ENCODE data around the gene CCDC33.
A peak's percentile ranks its signal among the peaks of the same experiment; 100 is the strongest.

The CCDC33 gene

DNA sequence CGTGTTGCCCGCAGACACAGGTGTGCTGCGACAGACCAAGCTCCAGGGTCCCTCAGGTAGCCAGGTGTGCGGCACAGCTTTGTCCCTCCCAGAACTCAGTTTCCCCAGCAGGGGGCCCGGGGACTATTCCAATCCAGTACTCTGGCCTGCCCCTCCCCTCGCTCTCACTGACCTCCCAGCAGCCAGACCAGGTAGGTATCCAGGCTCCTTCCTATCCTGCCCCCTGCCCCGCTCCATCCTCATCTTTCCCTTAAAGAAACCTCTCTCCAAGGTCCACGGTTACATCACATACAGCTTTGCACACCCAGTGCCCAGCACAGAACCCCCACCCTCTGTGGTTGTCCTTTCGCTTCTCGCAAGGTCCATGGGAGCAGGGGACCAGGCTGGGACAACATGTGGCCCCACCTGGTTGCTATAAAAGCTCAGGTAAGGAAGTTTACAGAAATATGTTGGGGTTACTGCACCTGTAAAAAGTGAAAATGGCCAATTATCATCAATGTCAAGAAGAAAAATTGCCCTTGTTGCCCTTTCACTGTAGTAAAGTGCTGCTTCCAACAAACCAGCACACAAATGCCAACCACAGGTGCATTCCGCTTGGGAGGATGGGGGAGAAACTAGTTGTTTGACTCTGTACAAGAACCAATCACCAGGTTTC is 138.6 kb downstream of the CCDC33 start:
- Histone ChIP-seq H2AFZ (ENCODE audit: low read length, unreplicated experiment) (no peak overlapping the region), H3K4me3 (ENCODE audit: low read depth, low read length) (peak overlapping the region; percentile 85), H3K79me2 (ENCODE audit: control insufficient read depth, insufficient read depth, low read length, unreplicated experiment) (no peaks in the 10 kb centered on the region), H3K36me3 (ENCODE audit: insufficient read depth, low read length) (no peaks in the 10 kb centered on the region), H3K27ac (ENCODE audit: low read depth, low read length) (no peak overlapping the region), H3K4me1 (ENCODE audit: control insufficient read depth, insufficient read depth, low read length, unreplicated experiment) (peaks cover 7% of the 10 kb centered on the region), H3K27me3 (ENCODE audit: insufficient read depth, low read length) (no peaks in the 10 kb centered on the region; the same call in 1 of the 2 replicates)

DNA sequence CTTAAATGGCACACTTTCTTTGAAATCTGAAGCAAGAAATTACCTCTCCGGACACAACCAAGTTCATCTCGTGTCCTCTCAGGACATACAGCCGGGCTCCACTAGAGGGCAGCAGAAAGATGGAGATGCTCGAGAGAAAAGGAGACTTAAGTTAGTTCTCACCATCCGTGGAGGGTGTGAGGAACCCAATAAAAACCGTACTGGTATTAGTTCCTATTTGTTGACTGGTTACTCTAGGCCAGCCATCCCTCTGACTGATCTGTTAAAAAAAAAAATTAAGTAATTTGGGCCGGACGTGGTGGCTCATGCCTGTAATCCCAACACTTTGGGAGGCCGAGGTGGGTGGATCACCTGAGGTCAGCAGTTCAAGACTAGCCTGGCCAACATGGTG is 139.2 kb downstream of the CCDC33 start:
- no peaks in the 10 kb centered on the region for H3K36me3 ChIP-seq (ENCODE audit: insufficient read depth, low read length)
- no peak overlapping the region for H2AFZ ChIP-seq (ENCODE audit: low read length, unreplicated experiment)
- no peaks in the 10 kb centered on the region; the same call in 1 of the 2 replicates for H3K27me3 ChIP-seq (ENCODE audit: insufficient read depth, low read length)
- H3K79me2 ChIP-seq (ENCODE audit: control insufficient read depth, insufficient read depth, low read length, unreplicated experiment), result no peaks in the 10 kb centered on the region
- H3K4me3 ChIP-seq (ENCODE audit: low read depth, low read length), result no peak overlapping the region
- peaks cover 7% of the 10 kb centered on the region for H3K4me1 ChIP-seq (ENCODE audit: control insufficient read depth, insufficient read depth, low read length, unreplicated experiment)
- H3K27ac ChIP-seq (ENCODE audit: low read depth, low read length), result no peak overlapping the region

DNA sequence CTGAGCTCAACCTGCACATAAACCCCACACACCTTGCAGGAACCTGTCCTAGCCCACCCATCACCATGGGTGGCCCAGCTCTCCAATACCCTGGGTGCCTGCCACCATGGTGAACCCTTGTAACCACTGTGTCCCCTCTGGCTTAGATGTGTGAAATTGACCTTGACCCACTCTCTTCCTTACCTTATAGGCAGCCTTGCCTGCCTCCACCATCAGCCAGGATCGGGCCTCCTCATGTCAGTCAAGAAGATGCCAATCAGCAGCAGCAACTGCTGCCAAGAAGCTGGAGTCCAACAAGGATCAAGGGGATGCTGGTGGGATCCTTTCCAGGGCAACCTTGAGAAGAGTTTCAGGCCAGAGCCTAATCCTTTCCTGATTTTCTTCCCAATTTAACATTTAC is 140.1 kb downstream of the CCDC33 start:
- H3K36me3 ChIP-seq (ENCODE audit: insufficient read depth, low read length), result no peaks in the 10 kb centered on the region
- no peak overlapping the region for H3K27ac ChIP-seq (ENCODE audit: low read depth, low read length)
- H3K27me3 ChIP-seq (ENCODE audit: insufficient read depth, low read length), result no peaks in the 10 kb centered on the region
- peaks cover 7% of the 10 kb centered on the region for H3K4me1 ChIP-seq (ENCODE audit: control insufficient read depth, insufficient read depth, low read length, unreplicated experiment)
- H3K79me2 ChIP-seq (ENCODE audit: control insufficient read depth, insufficient read depth, low read length, unreplicated experiment), result no peaks in the 10 kb centered on the region
- no peak overlapping the region for H3K4me3 ChIP-seq (ENCODE audit: low read depth, low read length)
- H2AFZ ChIP-seq (ENCODE audit: low read length, unreplicated experiment), result no peak overlapping the region

DNA sequence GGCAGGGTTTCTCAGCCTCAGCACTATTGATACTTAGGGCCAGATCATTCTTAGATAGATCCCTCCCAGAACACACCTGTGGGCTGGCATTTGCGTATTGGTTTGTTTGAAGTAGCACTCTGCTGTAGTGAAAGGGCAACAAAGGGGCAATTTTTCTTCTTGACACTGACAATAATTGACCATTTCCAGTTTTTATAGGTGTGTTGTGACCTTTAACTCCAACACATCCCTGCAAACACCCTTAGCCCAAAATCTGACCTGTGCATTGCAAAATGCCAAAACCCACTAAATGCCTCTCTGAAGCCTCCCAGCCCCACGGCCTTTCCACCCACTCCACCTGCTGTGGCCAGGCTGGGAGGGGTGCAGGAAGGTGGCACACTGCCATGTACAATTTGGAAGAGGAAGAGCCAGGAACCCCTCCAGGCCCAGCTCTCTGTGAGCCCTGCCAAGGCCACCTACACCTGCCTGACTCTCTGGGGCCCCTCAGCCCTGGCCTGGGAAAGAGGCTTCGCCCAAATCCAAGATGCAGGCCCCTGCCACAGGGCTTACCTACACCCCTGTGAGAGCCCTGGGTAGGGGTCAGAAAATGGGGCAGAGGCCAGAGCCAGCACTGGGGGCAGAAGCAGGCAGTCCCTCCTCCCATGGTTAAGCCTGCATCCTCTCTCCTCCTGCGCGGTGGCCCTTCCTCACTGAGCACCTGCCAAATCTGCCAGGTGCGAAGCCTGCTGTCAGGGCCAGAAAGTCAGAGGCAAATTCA is 140.9 kb downstream of the CCDC33 start:
- H3K27ac ChIP-seq (ENCODE audit: low read depth, low read length), result no peak overlapping the region
- no peaks in the 10 kb centered on the region for H3K79me2 ChIP-seq (ENCODE audit: control insufficient read depth, insufficient read depth, low read length, unreplicated experiment)
- no peaks in the 10 kb centered on the region for H3K27me3 ChIP-seq (ENCODE audit: insufficient read depth, low read length)
- peaks cover 14% of the 10 kb centered on the region for H3K4me1 ChIP-seq (ENCODE audit: control insufficient read depth, insufficient read depth, low read length, unreplicated experiment)
- no peak overlapping the region for H2AFZ ChIP-seq (ENCODE audit: low read length, unreplicated experiment)
- no peak overlapping the region for H3K4me3 ChIP-seq (ENCODE audit: low read depth, low read length)
- no peaks in the 10 kb centered on the region for H3K36me3 ChIP-seq (ENCODE audit: insufficient read depth, low read length)

DNA sequence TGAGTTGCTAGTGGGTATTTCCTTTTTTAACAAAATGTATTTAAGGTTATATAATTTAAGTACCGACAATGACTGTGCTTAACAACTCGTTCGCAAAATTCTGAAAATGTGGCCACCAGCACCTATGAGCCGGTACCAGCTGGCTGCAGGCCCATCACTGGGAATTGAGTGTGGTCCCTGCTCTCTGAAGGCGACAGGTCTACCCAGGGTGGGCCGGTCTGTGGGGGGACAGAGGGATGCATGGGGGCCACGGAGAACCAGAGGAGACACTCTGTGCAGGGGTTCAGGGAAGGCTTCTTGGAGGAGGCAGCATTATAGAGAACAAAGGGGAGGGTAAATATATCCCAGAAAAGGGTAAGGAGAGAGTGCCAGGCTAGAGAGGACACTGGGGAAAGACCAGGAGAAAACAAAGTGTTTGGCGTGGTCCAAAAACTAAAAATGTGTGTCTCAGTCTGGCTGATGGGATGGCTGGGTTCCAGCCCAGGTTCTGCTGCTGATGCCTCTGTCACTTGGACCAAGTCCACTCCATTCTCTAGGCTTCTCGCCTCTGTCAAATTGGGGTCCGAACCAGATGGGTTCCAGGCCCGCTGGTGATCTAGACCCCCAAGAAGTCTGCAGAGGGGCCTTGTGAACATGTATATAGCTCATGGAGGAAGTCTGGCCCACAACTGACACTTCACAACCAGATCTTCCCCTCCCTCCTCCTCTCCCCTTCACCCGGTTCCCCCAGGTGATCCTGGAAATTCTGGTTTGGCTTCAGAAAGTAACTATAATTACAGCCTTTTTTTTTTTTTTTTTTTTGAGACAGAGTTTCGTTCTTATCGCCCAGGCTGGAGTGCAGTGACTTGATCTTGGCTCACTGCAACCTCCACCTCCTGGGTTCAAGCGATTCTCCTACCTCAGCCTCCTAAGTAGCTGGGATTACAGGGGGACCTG is 142.0 kb downstream of the CCDC33 start:
- Histone ChIP-seq H3K27me3 (ENCODE audit: insufficient read depth, low read length) (no peaks in the 10 kb centered on the region), H3K27ac (ENCODE audit: low read depth, low read length) (no peak overlapping the region), H3K4me1 (ENCODE audit: control insufficient read depth, insufficient read depth, low read length, unreplicated experiment) (peaks cover 17% of the 10 kb centered on the region), H3K79me2 (ENCODE audit: control insufficient read depth, insufficient read depth, low read length, unreplicated experiment) (no peaks in the 10 kb centered on the region), H3K4me3 (ENCODE audit: low read depth, low read length) (no peak overlapping the region), H2AFZ (ENCODE audit: low read length, unreplicated experiment) (no peak overlapping the region), H3K36me3 (ENCODE audit: insufficient read depth, low read length) (no peaks in the 10 kb centered on the region)

DNA sequence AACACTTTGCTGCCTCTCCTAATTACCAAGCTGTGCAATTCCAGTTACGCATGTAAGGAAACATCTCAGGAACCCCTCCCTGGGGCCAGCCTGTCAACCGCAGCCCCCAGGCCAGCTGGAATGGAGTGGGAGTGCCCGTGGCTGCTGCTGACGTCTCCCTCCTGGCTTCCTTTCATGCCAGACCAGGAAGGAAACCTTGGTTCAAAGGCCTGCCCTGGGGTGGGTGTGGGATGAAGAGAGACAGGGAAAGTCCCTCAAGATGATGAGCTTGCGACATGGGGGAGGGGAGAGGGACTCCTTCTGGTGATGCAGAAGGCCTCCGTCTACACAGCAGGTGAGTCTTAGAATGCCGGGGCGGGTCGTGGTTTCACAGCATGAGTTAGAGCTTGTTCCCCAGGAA is 142.7 kb downstream of the CCDC33 start:
- peaks cover 23% of the 10 kb centered on the region for H3K4me1 ChIP-seq (ENCODE audit: control insufficient read depth, insufficient read depth, low read length, unreplicated experiment)
- H3K27ac ChIP-seq (ENCODE audit: low read depth, low read length), result no peak overlapping the region
- H2AFZ ChIP-seq (ENCODE audit: low read length, unreplicated experiment), result no peak overlapping the region
- no peaks in the 10 kb centered on the region for H3K79me2 ChIP-seq (ENCODE audit: control insufficient read depth, insufficient read depth, low read length, unreplicated experiment)
- no peaks in the 10 kb centered on the region for H3K36me3 ChIP-seq (ENCODE audit: insufficient read depth, low read length)
- H3K27me3 ChIP-seq (ENCODE audit: insufficient read depth, low read length), result no peaks in the 10 kb centered on the region
- no peak overlapping the region for H3K4me3 ChIP-seq (ENCODE audit: low read depth, low read length)

DNA sequence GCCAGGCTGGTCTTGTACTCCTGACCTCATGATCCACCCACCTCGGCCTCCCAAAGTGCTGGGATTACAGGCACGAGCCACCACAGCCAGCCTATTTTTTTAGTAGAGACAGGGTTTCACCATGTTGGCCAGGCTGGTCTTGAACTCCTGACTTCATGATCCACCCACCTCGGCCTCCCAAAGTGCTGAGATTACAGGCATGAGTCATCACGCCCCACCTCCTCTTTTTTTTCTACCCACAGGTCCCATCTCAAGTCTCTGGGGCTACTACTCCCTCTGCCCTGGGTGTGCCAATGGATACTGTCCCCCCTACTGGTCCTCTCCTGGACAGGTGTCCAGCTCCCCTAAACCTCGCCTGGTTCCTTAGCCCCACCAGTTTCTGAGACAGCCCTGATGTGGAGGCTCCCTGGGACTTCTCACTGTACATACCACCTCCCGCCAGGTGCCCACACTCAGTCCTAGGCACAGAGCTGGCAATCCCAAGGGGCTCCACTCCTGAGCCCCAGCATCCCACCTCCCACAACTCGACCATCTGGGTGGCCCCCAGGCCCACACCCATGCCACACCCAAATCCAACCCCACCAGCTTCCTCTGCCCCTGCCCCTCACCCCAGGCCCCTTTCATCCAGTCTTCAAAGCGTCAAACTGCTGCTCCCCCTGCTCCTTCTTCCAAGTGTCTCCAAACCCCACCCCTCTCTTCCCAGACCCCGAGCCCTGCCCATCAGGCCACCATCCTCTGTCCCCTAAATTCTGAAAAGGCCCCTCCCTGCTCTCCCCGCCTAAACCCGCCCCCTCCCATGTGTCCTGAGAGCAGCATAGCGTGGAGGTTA is 144.4 kb downstream of the CCDC33 start:
- no peaks in the 10 kb centered on the region for H3K79me2 ChIP-seq (ENCODE audit: control insufficient read depth, insufficient read depth, low read length, unreplicated experiment)
- H3K4me1 ChIP-seq (ENCODE audit: control insufficient read depth, insufficient read depth, low read length, unreplicated experiment), result peaks cover 33% of the 10 kb centered on the region
- H3K27ac ChIP-seq (ENCODE audit: low read depth, low read length), result no peak overlapping the region
- H3K4me3 ChIP-seq (ENCODE audit: low read depth, low read length), result no peak overlapping the region
- H3K27me3 ChIP-seq (ENCODE audit: insufficient read depth, low read length), result no peaks in the 10 kb centered on the region
- H2AFZ ChIP-seq (ENCODE audit: low read length, unreplicated experiment), result no peak overlapping the region
- no peaks in the 10 kb centered on the region for H3K36me3 ChIP-seq (ENCODE audit: insufficient read depth, low read length)

DNA sequence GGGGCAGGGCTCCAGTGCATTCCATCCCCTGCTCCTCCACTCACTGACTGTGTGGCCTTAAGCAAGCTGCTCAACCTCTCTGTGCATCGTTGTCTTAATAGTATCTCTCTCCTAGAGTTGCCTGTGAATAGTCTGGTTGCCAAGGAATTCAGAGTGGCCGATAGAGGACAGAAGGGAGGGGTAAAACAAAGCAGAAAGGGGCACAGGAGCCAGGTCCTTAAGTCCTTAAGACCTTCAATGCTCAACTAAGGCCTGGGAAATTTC is 145.0 kb downstream of the CCDC33 start:
- Histone ChIP-seq H3K4me1 (ENCODE audit: control insufficient read depth, insufficient read depth, low read length, unreplicated experiment) (peaks cover 37% of the 10 kb centered on the region), H3K4me3 (ENCODE audit: low read depth, low read length) (no peak overlapping the region), H3K36me3 (ENCODE audit: insufficient read depth, low read length) (no peaks in the 10 kb centered on the region), H3K27me3 (ENCODE audit: insufficient read depth, low read length) (no peaks in the 10 kb centered on the region), H2AFZ (ENCODE audit: low read length, unreplicated experiment) (no peak overlapping the region), H3K79me2 (ENCODE audit: control insufficient read depth, insufficient read depth, low read length, unreplicated experiment) (no peaks in the 10 kb centered on the region), H3K27ac (ENCODE audit: low read depth, low read length) (no peak overlapping the region)

DNA sequence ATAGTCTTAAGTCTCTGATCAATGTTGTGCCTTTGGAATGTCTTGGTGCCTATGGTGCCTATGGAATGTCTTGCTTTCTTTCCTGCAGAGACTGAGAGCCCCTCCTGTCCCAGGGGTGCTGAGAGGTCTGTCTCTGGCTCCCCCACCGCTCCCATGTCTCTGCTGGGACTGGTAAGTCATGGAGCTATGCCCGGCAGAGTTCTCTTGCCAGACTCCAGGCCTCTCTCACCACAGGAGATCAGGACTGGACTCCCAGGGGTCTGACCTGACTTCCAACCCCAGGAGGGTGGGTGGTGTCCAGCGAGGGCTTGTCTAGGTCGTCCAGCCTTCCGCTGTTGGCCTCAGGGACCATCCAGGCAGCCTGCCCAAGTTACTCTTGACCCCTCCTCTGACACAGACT is 145.4 kb downstream of the CCDC33 start:
- peak overlapping the region; percentile 31 for H3K27ac ChIP-seq (ENCODE audit: low read depth, low read length)
- H3K4me3 ChIP-seq (ENCODE audit: low read depth, low read length), result no peak overlapping the region
- H3K36me3 ChIP-seq (ENCODE audit: insufficient read depth, low read length), result no peaks in the 10 kb centered on the region
- H3K27me3 ChIP-seq (ENCODE audit: insufficient read depth, low read length), result no peaks in the 10 kb centered on the region
- H2AFZ ChIP-seq (ENCODE audit: low read length, unreplicated experiment), result no peak overlapping the region
- no peaks in the 10 kb centered on the region for H3K79me2 ChIP-seq (ENCODE audit: control insufficient read depth, insufficient read depth, low read length, unreplicated experiment)
- H3K4me1 ChIP-seq (ENCODE audit: control insufficient read depth, insufficient read depth, low read length, unreplicated experiment), result peaks cover 37% of the 10 kb centered on the region
